M059J (cell line): Measurements from ENCODE around the gene PNMA5. TPM values are rescaled to one million over a fixed set of nuclear protein-coding genes. Genes with fewer than 3 reads are reported as not detected.
A peak's percentile ranks its signal among the peaks of the same experiment; 100 is the strongest.
"Not testable (repeated sequence)": the region's sequence is repeated elsewhere in the genome, so short reads cannot be mapped to it uniquely, and the experiment has no call there.

Experiments
- DNase-seq: peaks from one replicate; pipeline ENCODE4 v3.0.0-alpha.2; 2012; ENCODE audit warnings: low read depth
- total RNA-seq: library from RNA; depleted of rRNA; stranded (reverse); fragments of >200 nt; shearing (Covaris generic); gene quantifications from 2 replicates; pipeline ENCODE4 v1.2.3, GENCODE V29; 2014; rRNA removed

Gene PNMA5
- total RNA-seq = not detected in 2 replicates

GRCh38 chrX:152993933-152994332 lies at the start of gene PNMA5:
TSS of gene PNMA5 (minus strand) at chrX:152994116. CDS start at chrX:152991598, 2,518 bp downstream.
- DNase-seq = no peak

GRCh38 chrX:153032397-153033118 lies 38.6 kb upstream of the PNMA5 start:
- peak; percentile 54 for DNase-seq

- no peak for DNase-seq
Measured at GRCh38 chrX:153030801-153031200, 36.9 kb upstream of the PNMA5 start.

- DNase-seq = no peak
Measured at GRCh38 chrX:153029875-153030274, 36.0 kb upstream of the PNMA5 start.

GRCh38 chrX:153029162-153029561 lies 35.2 kb upstream of the PNMA5 start:
- no peak for DNase-seq

- not testable (repeated sequence) for DNase-seq
Measured at GRCh38 chrX:153028487-153028886, 34.6 kb upstream of the PNMA5 start.

GRCh38 chrX:153026501-153026900 lies 32.6 kb upstream of the PNMA5 start:
- not testable (repeated sequence) for DNase-seq

- no peak for DNase-seq
Measured at GRCh38 chrX:153019166-153019565, 25.2 kb upstream of the PNMA5 start.

GRCh38 chrX:153017174-153017573 lies 23.3 kb upstream of the PNMA5 start:
- not testable (repeated sequence) for DNase-seq

GRCh38 chrX:153004780-153005179 lies 10.9 kb upstream of the PNMA5 start:
- DNase-seq = no peak

GRCh38 chrX:153003981-153004380 lies 10.1 kb upstream of the PNMA5 start:
- DNase-seq = no peak

GRCh38 chrX:153002182-153002581 lies 8.3 kb upstream of the PNMA5 start:
- not testable (repeated sequence) for DNase-seq

GRCh38 chrX:152997337-152997736 lies 3.4 kb upstream of the PNMA5 start:
- DNase-seq = no peak

- DNase-seq = no peak
Measured at GRCh38 chrX:152992115-152992514, 1.8 kb downstream of the PNMA5 start.

- DNase-seq = no peak
Measured at GRCh38 chrX:152991123-152991522, 2.8 kb downstream of the PNMA5 start.

GRCh38 chrX:152989292-152989658 lies 4.6 kb downstream of the PNMA5 start:
- no peak for DNase-seq

- DNase-seq = no peak
Measured at GRCh38 chrX:152988536-152989291, 5.2 kb downstream of the PNMA5 start.

- no peak for DNase-seq
Measured at GRCh38 chrX:152987801-152988200, 6.1 kb downstream of the PNMA5 start.

GRCh38 chrX:152987156-152987555 lies 6.8 kb downstream of the PNMA5 start:
- not testable (repeated sequence) for DNase-seq

- not testable (repeated sequence) for DNase-seq
Measured at GRCh38 chrX:152985383-152985782, 8.5 kb downstream of the PNMA5 start.

GRCh38 chrX:152968193-152968592 lies 25.7 kb downstream of the PNMA5 start:
- no peak for DNase-seq

GRCh38 chrX:152960115-152960514 lies 33.8 kb downstream of the PNMA5 start:
- no peak for DNase-seq

- DNase-seq = no peak
Measured at GRCh38 chrX:152959626-152960025, 34.3 kb downstream of the PNMA5 start.
